HepG2 (cell line): ENCODE measurements around the gene COL2A1. TPM values are rescaled to one million over a fixed set of nuclear protein-coding genes. Genes with fewer than 3 reads are reported as not detected.

Experiments used
- KDM3A ChIP-seq: IDR thresholded peaks from 2 replicates; pipeline ENCODE4 v1.6.1; 2018; ENCODE audit warnings: low read depth, missing compliant biosample characterization
- KLF12 ChIP-seq: sonication (generic); formaldehyde crosslinking; IDR thresholded peaks from 2 replicates; pipeline ENCODE4 v1.4.0; 2020; ENCODE audit warnings: missing genetic modification reagents, borderline replicate concordance
- PBX3 ChIP-seq: sonication (generic); formaldehyde crosslinking; IDR thresholded peaks from 2 replicates; pipeline ENCODE4 v1.8.1; 2023; ENCODE audit warnings: missing genetic modification reagents, inconsistent platforms, borderline replicate concordance
- TARDBP ChIP-seq: sonication (generic); formaldehyde crosslinking; IDR thresholded peaks from 2 replicates; pipeline ENCODE4 v1.8.0; 2022; ENCODE audit warnings: mild to moderate bottlenecking, missing genetic modification reagents
- XRCC5 ChIP-seq: fragments of 200-400 bp; formaldehyde crosslinking; optimal IDR thresholded peaks from 2 replicates; pipeline ENCODE3; 2017; ENCODE audit warnings: mild to moderate bottlenecking, low read length
- ZBTB10 ChIP-seq: sonication (generic); formaldehyde crosslinking; IDR thresholded peaks from 2 replicates; pipeline ENCODE4 v1.4.0; 2020; ENCODE audit warnings: missing genetic modification reagents, borderline replicate concordance
- ZBTB46 ChIP-seq: sonication (generic); formaldehyde crosslinking; IDR thresholded peaks from 2 replicates; pipeline ENCODE4 v1.4.0; 2020; ENCODE audit warnings: mild to moderate bottlenecking, missing genetic modification reagents, borderline replicate concordance
- ZC3H13 ChIP-seq: sonication (generic); formaldehyde crosslinking; IDR thresholded peaks from 2 replicates; pipeline ENCODE4 v1.8.1; 2023; ENCODE audit warnings: mild to moderate bottlenecking, missing genetic modification reagents, moderate library complexity
- ZFP90 ChIP-seq: sonication (generic); formaldehyde crosslinking; IDR thresholded peaks from 2 replicates; pipeline ENCODE4 v1.8.0; 2022; ENCODE audit warnings: missing genetic modification reagents, mild to moderate bottlenecking, inconsistent platforms, borderline replicate concordance
- ZMYM4 ChIP-seq: sonication (generic); formaldehyde crosslinking; IDR thresholded peaks from 2 replicates; pipeline ENCODE4 v1.8.1; 2023; ENCODE audit warnings: mild to moderate bottlenecking, missing genetic modification reagents
- polyA plus RNA-seq, 8 experiments: library from polyadenylated mRNA; depleted of rRNA in 3 of 8; stranded (reverse) in 7 of 8; unstranded in 1 of 8; fragments of >200 nt; fragmentation: Illumina TruSeq in 4 of 8; extraction: Trizol in 4 of 8; gene quantifications; 2 replicates each; pipeline versions ENCODE4 v1.2.1 to v1.2.3, GENCODE V29; 2011 to 2016; ENCODE audit warnings: low read depth in 4 of 8, missing spikeins in 1 of 8, mixed read lengths in 1 of 8; ENCODE audit not compliant: insufficient read depth in 1 of 8
- total RNA-seq, 5 experiments: library from RNA; depleted of rRNA; stranded (reverse); fragments of >200 nt; fragmentation: Illumina TruSeq; extraction: Trizol; gene quantifications; 2 replicates each; pipeline ENCODE4 v1.2.3, GENCODE V29; 2016; ENCODE audit warnings: low read depth in 1 of 5
- TF ChIP-seq, protein P1 (sequence below): sonication (generic); IDR thresholded peaks from 2 replicates; pipeline ENCODE4 v1.6.1; 2016; ENCODE audit warnings: low read depth, borderline replicate concordance
- TF ChIP-seq, protein P2 (sequence below): sonication (generic); formaldehyde crosslinking; IDR thresholded peaks from 2 replicates; pipeline ENCODE4 v1.5.0; 2020; ENCODE audit warnings: mild to moderate bottlenecking, missing genetic modification reagents
- TF ChIP-seq, protein P3 (sequence below): IDR thresholded peaks from 2 replicates; pipeline ENCODE4 v1.6.1; 2016; ENCODE audit warnings: low read depth, control low read depth
- TF ChIP-seq, protein P4 (sequence below): sonication (generic); formaldehyde crosslinking; IDR thresholded peaks from 2 replicates; pipeline ENCODE4 v1.4.0; 2020; ENCODE audit warnings: mild to moderate bottlenecking, low read depth, missing genetic modification reagents

The COL2A1 gene
- total and polyA plus RNA-seq, 2 of the 13 experiments (the other 11 are each of a cell fraction or from before 2014, with no cell fraction given) = 7.4 to 38.3 TPM

DNA sequence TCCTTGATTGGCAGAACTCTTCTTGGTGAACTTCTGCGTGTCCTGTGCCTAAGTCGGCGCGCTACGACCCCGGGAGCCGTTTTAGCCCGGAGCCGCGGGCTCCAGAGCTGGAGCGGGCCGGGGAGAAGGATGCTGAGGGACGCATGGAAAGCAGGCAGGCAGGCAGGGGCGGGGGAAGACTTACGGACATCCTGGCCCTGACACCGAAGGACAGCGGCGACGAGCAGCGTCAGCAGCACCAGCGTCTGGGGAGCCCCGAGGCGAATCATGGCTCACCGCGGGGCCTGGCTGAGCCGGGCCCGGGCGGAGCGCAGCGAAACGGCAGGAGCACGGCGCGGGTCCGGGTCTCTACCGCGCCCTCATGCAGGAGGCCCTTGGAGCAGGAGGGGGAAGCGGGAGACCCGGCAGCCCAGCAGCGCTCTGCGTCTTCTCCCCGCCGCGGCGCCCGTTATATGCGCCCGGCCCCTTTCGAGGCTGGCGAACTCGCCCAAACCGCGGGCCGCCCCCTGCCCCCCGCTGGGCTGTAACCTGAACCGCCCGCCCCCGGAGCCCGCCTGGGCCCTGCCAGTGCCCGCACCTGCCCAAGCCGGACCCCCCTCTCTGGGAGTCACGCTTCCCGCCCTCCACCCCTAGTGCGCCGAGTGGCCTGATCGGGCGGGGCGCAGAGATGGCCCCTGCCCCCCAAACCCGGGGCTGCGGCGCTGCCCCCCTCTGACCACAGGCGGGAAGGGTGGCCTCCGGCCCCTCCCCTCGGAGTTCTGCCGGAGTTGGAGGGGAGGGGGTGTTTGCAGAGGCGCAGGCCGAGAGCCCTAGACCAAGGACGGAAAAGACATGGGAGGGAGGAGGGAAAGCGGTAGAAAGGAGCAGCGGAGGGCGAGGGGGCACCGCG lies at the start of gene COL2A1 (continued):
- TF ChIP-seq, protein P1, sequence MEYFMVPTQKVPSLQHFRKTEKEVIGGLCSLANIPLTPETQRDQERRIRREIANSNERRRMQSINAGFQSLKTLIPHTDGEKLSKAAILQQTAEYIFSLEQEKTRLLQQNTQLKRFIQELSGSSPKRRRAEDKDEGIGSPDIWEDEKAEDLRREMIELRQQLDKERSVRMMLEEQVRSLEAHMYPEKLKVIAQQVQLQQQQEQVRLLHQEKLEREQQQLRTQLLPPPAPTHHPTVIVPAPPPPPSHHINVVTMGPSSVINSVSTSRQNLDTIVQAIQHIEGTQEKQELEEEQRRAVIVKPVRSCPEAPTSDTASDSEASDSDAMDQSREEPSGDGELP = no peak
- TF ChIP-seq ZFP90 (peak; percentile 42; the same call in 1 of the 2 replicates), TARDBP (peak; percentile 69; the same call in 1 of the 2 replicates), ZBTB46 (CRISPR knock-in tag) (no peak), XRCC5 (peak; percentile 62), ZC3H13 (CRISPR knock-in tag) (peak; percentile 63; the same call in 1 of the 2 replicates), KDM3A (CRISPR knock-in tag) (no peak), PBX3 (CRISPR knock-in tag) (no peak), ZMYM4 (0 out of 2 replicates have a peak, but pooled peaks have one; percentile 23), KLF12 (CRISPR knock-in tag) (0 out of 2 replicates have a peak, but pooled peaks have one; percentile 28), ZBTB10 (CRISPR knock-in tag) (0 out of 2 replicates have a peak, but pooled peaks have one; percentile 35)
- TF ChIP-seq, protein P2, sequence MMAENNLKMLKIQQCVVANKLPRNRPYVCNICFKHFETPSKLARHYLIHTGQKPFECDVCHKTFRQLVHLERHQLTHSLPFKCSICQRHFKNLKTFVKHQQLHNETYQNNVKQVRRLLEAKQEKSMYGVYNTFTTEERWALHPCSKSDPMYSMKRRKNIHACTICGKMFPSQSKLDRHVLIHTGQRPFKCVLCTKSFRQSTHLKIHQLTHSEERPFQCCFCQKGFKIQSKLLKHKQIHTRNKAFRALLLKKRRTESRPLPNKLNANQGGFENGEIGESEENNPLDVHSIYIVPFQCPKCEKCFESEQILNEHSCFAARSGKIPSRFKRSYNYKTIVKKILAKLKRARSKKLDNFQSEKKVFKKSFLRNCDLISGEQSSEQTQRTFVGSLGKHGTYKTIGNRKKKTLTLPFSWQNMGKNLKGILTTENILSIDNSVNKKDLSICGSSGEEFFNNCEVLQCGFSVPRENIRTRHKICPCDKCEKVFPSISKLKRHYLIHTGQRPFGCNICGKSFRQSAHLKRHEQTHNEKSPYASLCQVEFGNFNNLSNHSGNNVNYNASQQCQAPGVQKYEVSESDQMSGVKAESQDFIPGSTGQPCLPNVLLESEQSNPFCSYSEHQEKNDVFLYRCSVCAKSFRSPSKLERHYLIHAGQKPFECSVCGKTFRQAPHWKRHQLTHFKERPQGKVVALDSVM (CRISPR knock-in tag) = no peak
- TF ChIP-seq, protein P3, sequence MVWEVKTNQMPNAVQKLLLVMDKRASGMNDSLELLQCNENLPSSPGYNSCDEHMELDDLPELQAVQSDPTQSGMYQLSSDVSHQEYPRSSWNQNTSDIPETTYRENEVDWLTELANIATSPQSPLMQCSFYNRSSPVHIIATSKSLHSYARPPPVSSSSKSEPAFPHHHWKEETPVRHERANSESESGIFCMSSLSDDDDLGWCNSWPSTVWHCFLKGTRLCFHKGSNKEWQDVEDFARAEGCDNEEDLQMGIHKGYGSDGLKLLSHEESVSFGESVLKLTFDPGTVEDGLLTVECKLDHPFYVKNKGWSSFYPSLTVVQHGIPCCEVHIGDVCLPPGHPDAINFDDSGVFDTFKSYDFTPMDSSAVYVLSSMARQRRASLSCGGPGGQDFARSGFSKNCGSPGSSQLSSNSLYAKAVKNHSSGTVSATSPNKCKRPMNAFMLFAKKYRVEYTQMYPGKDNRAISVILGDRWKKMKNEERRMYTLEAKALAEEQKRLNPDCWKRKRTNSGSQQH (CRISPR knock-in tag) = no peak
- TF ChIP-seq, protein P4, sequence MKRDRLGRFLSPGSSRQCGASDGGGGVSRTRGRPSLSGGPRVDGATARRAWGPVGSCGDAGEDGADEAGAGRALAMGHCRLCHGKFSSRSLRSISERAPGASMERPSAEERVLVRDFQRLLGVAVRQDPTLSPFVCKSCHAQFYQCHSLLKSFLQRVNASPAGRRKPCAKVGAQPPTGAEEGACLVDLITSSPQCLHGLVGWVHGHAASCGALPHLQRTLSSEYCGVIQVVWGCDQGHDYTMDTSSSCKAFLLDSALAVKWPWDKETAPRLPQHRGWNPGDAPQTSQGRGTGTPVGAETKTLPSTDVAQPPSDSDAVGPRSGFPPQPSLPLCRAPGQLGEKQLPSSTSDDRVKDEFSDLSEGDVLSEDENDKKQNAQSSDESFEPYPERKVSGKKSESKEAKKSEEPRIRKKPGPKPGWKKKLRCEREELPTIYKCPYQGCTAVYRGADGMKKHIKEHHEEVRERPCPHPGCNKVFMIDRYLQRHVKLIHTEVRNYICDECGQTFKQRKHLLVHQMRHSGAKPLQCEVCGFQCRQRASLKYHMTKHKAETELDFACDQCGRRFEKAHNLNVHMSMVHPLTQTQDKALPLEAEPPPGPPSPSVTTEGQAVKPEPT (CRISPR knock-in tag) = no peak
